Stimulated activated CD8-positive, alpha-beta memory T cell treated with anti-CD3 and anti-CD28 coated beads, Interleukin-12 subunit alpha, Interleukin-12 subunit beta, amount 100 ng/mL, for 4 hours (primary cell): ENCODE measurements around the gene C1orf52.
A peak's percentile ranks its signal among the peaks of the same experiment; 100 is the strongest.
"Not testable (repeated sequence)": the region's sequence is repeated elsewhere in the genome, so short reads cannot be mapped to it uniquely, and the experiment has no call there.

ENCODE experiments used
- DNase-seq: peaks from one replicate; pipeline ENCODE4 v3.0.0-alpha.2; 2020; ENCODE audit warnings: low read depth

C1orf52 gene

GRCh38 chr1:85277802-85278201 is 18.3 kb upstream of the C1orf52 start:
- no peak for DNase-seq

- no peak for DNase-seq
Measured at GRCh38 chr1:85276978-85277639, 17.6 kb upstream of the C1orf52 start.

- DNase-seq = peak; percentile 97
Measured at GRCh38 chr1:85276215-85276977, 16.9 kb upstream of the C1orf52 start, which contains the start of gene BCL10. BCL10 (minus strand) TSS chr1:85276632; CDS start chr1:85276352, 280 bp downstream.

GRCh38 chr1:85275701-85276214 is 16.3 kb upstream of the C1orf52 start:
- DNase-seq = no peak

GRCh38 chr1:85274969-85275453 is 15.5 kb upstream of the C1orf52 start:
- no peak for DNase-seq

GRCh38 chr1:85273397-85273796 is 13.9 kb upstream of the C1orf52 start:
- no peak for DNase-seq

GRCh38 chr1:85268801-85269585 is 9.5 kb upstream of the C1orf52 start:
- no peak for DNase-seq

GRCh38 chr1:85267313-85267712 is 7.9 kb upstream of the C1orf52 start:
- no peak for DNase-seq

- DNase-seq = no peak
Measured at GRCh38 chr1:85264150-85264549, 4.7 kb upstream of the C1orf52 start.

- DNase-seq = no peak
Measured at GRCh38 chr1:85262985-85263384, 3.5 kb upstream of the C1orf52 start.

- DNase-seq = no peak
Measured at GRCh38 chr1:85259912-85260274, 431 bp upstream of the C1orf52 start.

- DNase-seq = no peak
Measured at GRCh38 chr1:85258536-85259117, 835 bp downstream of the C1orf52 start.

- not testable (repeated sequence) for DNase-seq
Measured at GRCh38 chr1:85249042-85249441, 10.4 kb downstream of the C1orf52 start.

- DNase-seq = no peak
Measured at GRCh38 chr1:85245891-85246290, 13.6 kb downstream of the C1orf52 start.

GRCh38 chr1:85245456-85245855 is 14.0 kb downstream of the C1orf52 start:
- DNase-seq = no peak

- no peak for DNase-seq
Measured at GRCh38 chr1:85244271-85245061, 15.0 kb downstream of the C1orf52 start.

- DNase-seq = no peak
Measured at GRCh38 chr1:85243372-85243771, 16.1 kb downstream of the C1orf52 start.

- DNase-seq = no peak
Measured at GRCh38 chr1:85240643-85241042, 18.8 kb downstream of the C1orf52 start.

- DNase-seq = no peak
Measured at GRCh38 chr1:85240174-85240601, 19.3 kb downstream of the C1orf52 start.

GRCh38 chr1:85237613-85238012 is 21.8 kb downstream of the C1orf52 start:
- DNase-seq = no peak

- no peak for DNase-seq
Measured at GRCh38 chr1:85230305-85230977, 29.0 kb downstream of the C1orf52 start.
